ENCODE results near the gene LYRM9.
"Not testable (repeated sequence)": the region's sequence is repeated elsewhere in the genome, so short reads cannot be mapped to it uniquely, and the experiment has no call there.

LYRM9 gene

GRCh38 chr17:27918498-27918897 is 25.3 kb upstream of the LYRM9 start:
- DNase-seq, result no peak
- Mint-ChIP-seq H3K27me3 (peaks cover 4 to 6% of the 10 kb centered on the region in 2 donors), H3K4me1 (no peaks in the 10 kb centered on the region), H3K4me3 (no peak overlapping the region), H3K9me3 (no peaks in the 10 kb centered on the region), H3K36me3 (no peaks in the 10 kb centered on the region), H3K27ac (no peak overlapping the region)
- no peak for ATAC-seq (replicated peaks)

DNA sequence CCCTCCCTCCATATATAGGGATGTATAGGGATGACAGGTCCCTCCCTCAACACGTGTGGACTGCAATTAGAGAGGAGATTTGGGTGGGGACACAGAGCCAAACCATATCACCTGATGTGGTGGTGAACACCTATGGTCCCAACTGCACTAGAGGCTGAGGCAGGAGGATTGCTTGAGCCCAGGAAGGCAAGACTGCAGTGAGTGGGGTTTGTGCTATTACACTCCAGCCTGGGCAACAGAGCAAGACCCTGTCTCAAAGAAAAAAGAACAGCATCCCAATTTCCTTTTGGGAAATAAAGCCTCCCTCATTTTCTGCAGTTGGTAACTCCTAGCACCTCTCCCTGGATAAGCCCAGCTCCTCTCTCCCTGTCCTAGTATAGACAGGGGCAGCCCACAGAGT is 23.8 kb upstream of the LYRM9 start:
- H3K27ac Mint-ChIP-seq, result no peak overlapping the region
- DNase-seq (no peak), ATAC-seq (replicated peaks) (no peak)
- peaks cover 6 to 8% of the 10 kb centered on the region in 2 donors for H3K27me3 Mint-ChIP-seq
- H3K4me3 Mint-ChIP-seq, result no peak overlapping the region
- H3K4me1 Mint-ChIP-seq, result no peaks in the 10 kb centered on the region
- no peaks in the 10 kb centered on the region for H3K9me3 Mint-ChIP-seq
- H3K36me3 Mint-ChIP-seq, result no peaks in the 10 kb centered on the region

DNA sequence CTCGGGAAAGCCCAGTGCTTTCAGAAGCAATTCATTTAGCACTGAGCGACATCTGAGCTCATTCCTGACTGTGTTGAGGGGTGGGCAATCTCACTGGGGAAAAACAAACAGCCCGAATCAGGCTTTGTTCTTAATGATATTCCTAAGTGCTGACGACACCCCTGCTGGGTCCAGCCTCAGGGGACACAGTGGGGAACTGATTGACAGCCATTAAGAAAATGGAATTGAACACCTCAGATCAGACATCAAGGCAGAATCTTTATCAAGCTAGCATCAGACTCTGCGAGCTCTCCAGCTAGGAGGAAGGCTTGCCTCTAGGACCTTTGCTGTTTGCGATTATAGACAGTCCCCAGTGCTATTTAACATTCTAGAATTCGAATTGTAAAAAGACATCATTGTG is 22.5 kb upstream of the LYRM9 start:
- H3K4me3 Mint-ChIP-seq, result no peak overlapping the region
- H3K27ac Mint-ChIP-seq, result no peak overlapping the region
- no peaks in the 10 kb centered on the region for H3K36me3 Mint-ChIP-seq
- H3K27me3 Mint-ChIP-seq, result peaks cover 5 to 6% of the 10 kb centered on the region in 2 donors
- ATAC-seq (replicated peaks) (no peak), DNase-seq (no peak)
- H3K9me3 Mint-ChIP-seq, result no peaks in the 10 kb centered on the region
- no peaks in the 10 kb centered on the region for H3K4me1 Mint-ChIP-seq

- H3K4me3 Mint-ChIP-seq, result no peak overlapping the region
- ATAC-seq (replicated peaks) (no peak), DNase-seq (no peak)
- H3K9me3 Mint-ChIP-seq, result no peaks in the 10 kb centered on the region
- peaks cover 5 to 6% of the 10 kb centered on the region in 2 donors for H3K27me3 Mint-ChIP-seq
- H3K36me3 Mint-ChIP-seq, result no peaks in the 10 kb centered on the region
- no peaks in the 10 kb centered on the region for H3K4me1 Mint-ChIP-seq
- H3K27ac Mint-ChIP-seq, result no peak overlapping the region
Measured at GRCh38 chr17:27914382-27914781, 21.2 kb upstream of the LYRM9 start.

DNA sequence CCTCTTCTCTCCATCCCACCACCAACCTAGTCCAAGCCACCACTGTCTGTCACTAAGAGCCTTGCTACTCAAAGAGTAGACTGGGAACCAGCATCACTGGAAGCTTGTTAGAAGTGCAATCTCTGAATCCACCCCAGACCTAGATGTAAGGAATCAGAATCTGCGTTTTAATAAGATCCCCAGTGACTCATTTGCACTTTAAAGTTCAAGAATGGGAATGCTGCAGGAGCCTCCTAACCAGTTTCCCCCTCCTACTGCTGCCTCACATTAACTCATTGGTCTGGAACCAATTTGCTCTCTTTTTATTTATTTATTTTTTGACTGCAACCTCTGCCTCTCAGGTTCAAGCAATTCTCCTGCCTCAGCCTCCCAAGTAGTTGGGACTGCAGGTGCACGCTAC is 19.8 kb upstream of the LYRM9 start:
- ATAC-seq (replicated peaks) (no peak), DNase-seq (no peak)
- H3K4me1 Mint-ChIP-seq, result no peaks in the 10 kb centered on the region
- peaks cover 5 to 6% of the 10 kb centered on the region in 2 donors for H3K27me3 Mint-ChIP-seq
- no peak overlapping the region for H3K27ac Mint-ChIP-seq
- H3K36me3 Mint-ChIP-seq, result no peaks in the 10 kb centered on the region
- H3K9me3 Mint-ChIP-seq, result no peaks in the 10 kb centered on the region
- H3K4me3 Mint-ChIP-seq, result no peak overlapping the region

DNA sequence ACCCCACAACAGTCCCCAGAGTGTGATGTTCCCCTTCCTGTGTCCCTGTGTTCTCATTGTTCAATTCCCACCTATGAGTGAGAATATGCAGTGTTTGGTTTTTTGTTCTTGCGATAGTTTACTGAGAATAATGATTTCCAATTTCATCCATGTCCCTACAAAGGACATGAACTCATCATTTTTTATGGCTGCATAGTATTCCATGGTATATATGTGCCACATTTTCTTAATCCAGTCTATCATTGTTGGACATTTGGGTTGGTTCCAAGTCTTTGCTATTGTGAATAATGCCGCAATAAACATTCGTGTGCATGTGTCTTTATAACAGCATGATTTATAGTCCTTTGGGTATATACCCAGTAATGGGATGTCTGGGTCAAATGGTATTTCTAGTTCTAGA is 19.1 kb upstream of the LYRM9 start:
- H3K9me3 Mint-ChIP-seq; H3K27ac Mint-ChIP-seq; H3K36me3 Mint-ChIP-seq; DNase-seq; H3K4me3 Mint-ChIP-seq; ATAC-seq (replicated peaks); H3K4me1 Mint-ChIP-seq; H3K27me3 Mint-ChIP-seq: not testable (repeated sequence)

GRCh38 chr17:27907976-27908558 is 14.9 kb upstream of the LYRM9 start:
- DNase-seq (no peak), ATAC-seq (replicated peaks) (no peak)
- Mint-ChIP-seq H3K36me3 (no peaks in the 10 kb centered on the region), H3K4me1 (no peaks in the 10 kb centered on the region), H3K9me3 (no peaks in the 10 kb centered on the region), H3K4me3 (no peak overlapping the region), H3K27ac (no peak overlapping the region), H3K27me3 (peaks cover 14 to 18% of the 10 kb centered on the region in 2 donors)

DNA sequence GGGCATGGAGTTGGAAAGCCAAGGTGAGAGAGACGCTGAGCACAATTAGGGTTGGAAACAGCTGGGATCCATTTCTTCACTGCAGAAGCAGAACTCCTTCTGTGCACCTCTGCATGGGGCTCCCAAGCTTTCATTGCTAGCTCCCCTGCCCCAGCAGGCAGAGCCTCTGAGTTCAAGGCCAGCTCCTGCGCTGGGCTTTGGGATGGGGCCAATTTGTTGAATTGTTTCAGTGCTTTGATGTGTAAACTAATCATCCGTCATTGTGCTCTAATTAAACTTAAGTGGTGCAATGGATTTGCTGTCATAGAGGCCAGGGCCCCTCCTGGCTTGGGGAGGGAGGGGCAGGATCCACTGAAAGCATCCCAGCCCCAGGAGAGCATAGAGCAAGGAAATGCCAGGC is 13.5 kb upstream of the LYRM9 start:
- DNase-seq (no peak), ATAC-seq (replicated peaks) (no peak)
- Mint-ChIP-seq H3K4me3 (no peak overlapping the region), H3K27me3 (peaks cover 9 to 18% of the 10 kb centered on the region in 2 donors), H3K4me1 (no peaks in the 10 kb centered on the region), H3K9me3 (no peaks in the 10 kb centered on the region), H3K36me3 (no peaks in the 10 kb centered on the region), H3K27ac (no peak overlapping the region)

DNA sequence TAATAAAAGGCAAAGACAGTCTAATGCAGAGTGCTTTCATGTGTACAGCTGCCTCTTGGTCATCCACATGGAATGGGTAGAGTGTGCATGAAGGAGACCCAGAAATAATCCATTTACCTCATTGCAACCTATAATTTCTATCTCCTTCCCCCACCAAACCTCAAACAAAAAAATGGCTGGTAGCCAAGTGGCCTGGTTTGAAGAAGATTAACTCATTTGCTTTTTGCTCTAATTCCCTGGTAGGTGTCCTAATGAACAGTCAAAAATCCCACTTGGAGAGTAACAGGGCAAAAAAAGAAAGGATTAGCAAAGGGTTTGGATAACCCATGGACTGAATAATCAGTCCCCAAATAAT is 13.0 kb upstream of the LYRM9 start:
- no peak for DNase-seq
- no peak overlapping the region for H3K4me3 Mint-ChIP-seq

DNA sequence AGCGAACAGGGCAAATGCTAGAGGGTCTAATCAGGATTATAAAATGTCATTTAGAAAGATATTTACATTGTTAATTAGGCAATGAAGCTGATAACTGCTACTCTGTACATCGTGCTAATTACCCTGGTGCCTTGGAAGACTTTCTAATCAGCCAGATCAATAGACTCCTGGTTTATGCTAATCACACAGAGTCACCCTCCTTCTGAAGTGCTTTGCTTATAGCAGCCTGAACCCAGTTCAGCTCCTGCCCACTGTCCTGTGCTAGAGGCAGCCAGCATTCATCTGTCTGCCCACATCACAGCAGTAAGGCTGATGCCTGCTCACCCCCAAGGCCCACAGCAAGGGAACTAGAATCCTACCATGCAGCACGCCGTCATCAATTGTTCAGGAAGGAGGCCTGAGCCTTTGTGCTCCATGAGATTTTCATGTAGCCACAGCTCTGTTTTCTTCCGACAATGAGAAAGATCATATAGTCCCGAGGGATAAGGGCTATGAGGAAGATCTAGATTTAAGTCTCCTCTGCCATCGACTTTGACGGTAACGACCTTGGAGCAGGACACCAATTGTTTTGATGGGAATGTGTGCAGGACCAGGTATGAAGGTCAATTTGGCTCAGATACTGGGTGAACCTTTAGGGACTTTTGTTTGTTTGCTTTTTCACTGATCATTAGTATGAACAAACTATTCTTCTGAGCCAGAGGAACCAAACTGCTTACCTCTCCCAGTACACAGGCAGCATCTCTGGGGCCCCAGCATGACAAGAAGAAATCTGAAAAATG is 12.5 kb upstream of the LYRM9 start:
- Mint-ChIP-seq H3K4me3 (no peak overlapping the region), H3K9me3 (no peaks in the 10 kb centered on the region), H3K4me1 (no peaks in the 10 kb centered on the region), H3K27ac (no peak overlapping the region), H3K36me3 (no peaks in the 10 kb centered on the region), H3K27me3 (peaks cover 9 to 18% of the 10 kb centered on the region in 2 donors)
- DNase-seq (no peak), ATAC-seq (replicated peaks) (no peak)

More for the DNA sequence above, 13.0 kb upstream of the LYRM9 start:
- Mint-ChIP-seq H3K27me3 (peaks cover 9 to 18% of the 10 kb centered on the region in 2 donors), H3K27ac (no peak overlapping the region), H3K36me3 (no peaks in the 10 kb centered on the region), H3K4me1 (no peaks in the 10 kb centered on the region), H3K9me3 (no peaks in the 10 kb centered on the region)
- ATAC-seq (replicated peaks), result no peak

DNA sequence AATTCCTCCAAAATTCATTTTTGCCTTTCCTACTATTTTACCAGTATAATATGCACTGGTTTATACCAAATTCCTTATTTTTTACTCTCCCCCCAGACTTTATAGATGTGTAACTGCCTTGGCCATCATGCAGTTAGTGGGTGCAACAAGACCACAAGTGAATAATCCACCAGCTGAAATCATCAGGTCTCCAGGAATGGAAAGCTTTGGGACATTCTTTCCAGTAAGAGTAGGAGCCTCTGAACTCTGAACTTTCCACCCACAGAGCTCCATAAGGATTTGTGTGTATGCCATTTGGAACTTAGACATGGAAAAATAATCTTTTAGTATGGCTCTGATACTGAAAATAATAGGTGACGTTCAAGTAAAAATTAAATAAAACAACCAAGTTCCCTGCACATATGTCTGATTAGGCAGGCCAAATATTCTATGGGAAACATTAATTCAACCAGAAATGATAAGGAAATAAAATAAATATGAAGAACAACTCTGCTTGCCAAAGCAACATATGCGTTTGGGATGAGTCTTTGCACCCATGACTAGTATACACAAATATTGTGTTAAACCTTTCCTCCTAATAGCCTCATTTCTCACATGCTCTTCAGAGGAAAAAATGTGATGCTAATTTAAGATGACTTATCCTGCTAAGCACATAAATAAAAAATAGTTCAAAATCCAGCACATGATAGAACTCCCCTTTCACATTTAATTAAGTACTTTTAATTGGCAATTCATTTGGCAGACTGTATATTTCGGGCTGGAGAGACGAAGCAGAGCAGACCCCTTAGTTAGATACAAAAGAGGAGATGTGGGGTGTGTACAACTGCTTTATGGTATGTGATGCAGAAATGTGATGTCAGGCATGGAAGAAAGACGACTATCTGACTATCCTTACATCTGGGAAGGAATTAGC is 11.6 kb upstream of the LYRM9 start:
- peaks cover 9 to 18% of the 10 kb centered on the region in 2 donors for H3K27me3 Mint-ChIP-seq
- ATAC-seq (replicated peaks) (no peak), DNase-seq (no peak)
- no peaks in the 10 kb centered on the region for H3K36me3 Mint-ChIP-seq
- no peaks in the 10 kb centered on the region for H3K4me1 Mint-ChIP-seq
- H3K4me3 Mint-ChIP-seq, result no peak overlapping the region
- no peak overlapping the region for H3K27ac Mint-ChIP-seq
- no peaks in the 10 kb centered on the region for H3K9me3 Mint-ChIP-seq

DNA sequence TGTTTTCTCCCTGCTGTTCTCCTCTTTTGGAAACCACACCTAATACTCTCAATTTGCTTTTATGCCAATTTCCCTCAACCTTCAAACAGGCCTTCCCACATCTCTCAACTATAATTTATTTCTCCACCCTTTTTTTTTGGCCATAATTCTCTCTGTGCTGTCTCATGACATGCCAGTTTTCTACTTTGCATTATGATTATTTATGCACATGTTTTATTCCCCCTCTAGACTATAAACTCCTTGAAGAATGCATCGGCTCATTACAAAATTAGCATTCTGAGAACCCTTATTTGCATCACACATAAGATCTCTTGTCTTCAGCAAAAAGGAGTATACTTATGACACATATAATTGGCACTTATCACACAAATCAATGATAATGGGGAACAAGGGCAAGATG is 10.9 kb upstream of the LYRM9 start:
- no peaks in the 10 kb centered on the region for H3K9me3 Mint-ChIP-seq
- no peaks in the 10 kb centered on the region for H3K4me1 Mint-ChIP-seq
- no peaks in the 10 kb centered on the region for H3K36me3 Mint-ChIP-seq
- no peak overlapping the region for H3K4me3 Mint-ChIP-seq
- no peak overlapping the region for H3K27ac Mint-ChIP-seq
- ATAC-seq (replicated peaks), result no peak
- H3K27me3 Mint-ChIP-seq, result peaks cover 10 to 18% of the 10 kb centered on the region in 2 donors
- no peak for DNase-seq

DNA sequence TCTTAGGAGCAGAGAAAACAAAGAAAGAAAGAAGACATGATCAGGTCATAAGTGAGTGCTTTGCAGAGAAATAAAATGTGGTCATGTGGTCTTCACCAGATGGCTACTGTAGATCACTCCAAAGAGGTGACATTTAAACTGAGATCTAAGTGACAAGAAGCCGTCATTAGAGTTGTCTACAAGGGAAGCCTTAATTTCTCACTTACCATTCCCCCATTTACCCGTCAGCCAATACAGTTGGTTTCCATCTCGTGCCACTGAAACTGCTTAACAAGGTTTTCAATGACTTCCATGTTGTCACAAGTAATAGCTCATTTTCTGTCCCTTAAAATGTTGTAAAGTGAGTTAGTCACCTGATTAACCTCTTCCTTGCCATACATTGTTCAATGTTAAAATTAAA is 6.4 kb upstream of the LYRM9 start:
- DNase-seq, result no peak
- Mint-ChIP-seq H3K36me3 (no peaks in the 10 kb centered on the region), H3K9me3 (no peaks in the 10 kb centered on the region), H3K27ac (no peak overlapping the region), H3K4me1 (no peaks in the 10 kb centered on the region), H3K27me3 (peaks cover 8 to 18% of the 10 kb centered on the region in 2 donors), H3K4me3 (no peak overlapping the region)
- no peak for ATAC-seq (replicated peaks)

DNA sequence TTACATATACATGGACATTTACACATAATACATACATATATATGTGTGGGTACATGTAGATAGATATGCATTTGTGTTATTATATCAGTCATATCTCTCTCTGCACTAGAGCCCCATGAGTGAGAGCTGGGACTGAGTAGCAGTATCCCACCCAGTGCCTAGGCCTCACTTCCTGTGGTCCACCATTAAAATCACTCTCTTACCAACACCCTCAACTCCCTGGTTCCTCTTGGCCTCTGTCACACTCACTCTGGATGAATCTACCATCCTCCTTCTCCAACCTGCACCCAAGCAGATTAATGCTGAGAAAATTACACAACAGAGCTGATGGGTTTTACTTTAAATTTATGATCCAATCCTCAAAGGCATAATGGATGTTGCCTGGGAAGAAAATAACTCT is 4.9 kb upstream of the LYRM9 start:
- H3K4me1 Mint-ChIP-seq, result peaks cover 7 to 13% of the 10 kb centered on the region in 2 donors
- DNase-seq (no peak), ATAC-seq (replicated peaks) (no peak)
- H3K36me3 Mint-ChIP-seq, result no peaks in the 10 kb centered on the region
- no peak overlapping the region for H3K27ac Mint-ChIP-seq
- no peak overlapping the region for H3K4me3 Mint-ChIP-seq
- H3K9me3 Mint-ChIP-seq, result no peaks in the 10 kb centered on the region
- H3K27me3 Mint-ChIP-seq, result peaks cover 0 to 9% of the 10 kb centered on the region in 2 donors

- no peaks in the 10 kb centered on the region for H3K36me3 Mint-ChIP-seq
- peaks cover 0 to 9% of the 10 kb centered on the region in 2 donors for H3K27me3 Mint-ChIP-seq
- peaks cover 11 to 19% of the 10 kb centered on the region in 2 donors for H3K4me1 Mint-ChIP-seq
- H3K27ac Mint-ChIP-seq, result no peak overlapping the region
- no peaks in the 10 kb centered on the region for H3K9me3 Mint-ChIP-seq
- H3K4me3 Mint-ChIP-seq, result no peak overlapping the region
- no peak for ATAC-seq (replicated peaks)
- DNase-seq, result no peak
Measured at GRCh38 chr17:27896701-27897100, 3.5 kb upstream of the LYRM9 start.

Data from stimulated activated naive B cell treated with anti-CD40 and anti-IgM and Interleukin-4, amounts not matched to agents 10 μg/mL and 1 μg/mL and 100 μg/mL, for 72 hours (primary cell).